SK-N-MC (cell line): ENCODE results near the gene GIPC3.

Source experiments
- EZH2 ChIP-seq: fragments of 200-600 bp; sonication (generic); IDR thresholded peaks from one replicate; pipeline ENCODE4 v1.6.1; 2017; ENCODE audit warnings: antibody characterized with exemption
- POLR2AphosphoS5 ChIP-seq: IDR thresholded peaks from 2 replicates; pipeline ENCODE4 v1.6.1; 2012; ENCODE audit warnings: mild to moderate bottlenecking, low read depth, low read length, borderline replicate concordance

DNA sequence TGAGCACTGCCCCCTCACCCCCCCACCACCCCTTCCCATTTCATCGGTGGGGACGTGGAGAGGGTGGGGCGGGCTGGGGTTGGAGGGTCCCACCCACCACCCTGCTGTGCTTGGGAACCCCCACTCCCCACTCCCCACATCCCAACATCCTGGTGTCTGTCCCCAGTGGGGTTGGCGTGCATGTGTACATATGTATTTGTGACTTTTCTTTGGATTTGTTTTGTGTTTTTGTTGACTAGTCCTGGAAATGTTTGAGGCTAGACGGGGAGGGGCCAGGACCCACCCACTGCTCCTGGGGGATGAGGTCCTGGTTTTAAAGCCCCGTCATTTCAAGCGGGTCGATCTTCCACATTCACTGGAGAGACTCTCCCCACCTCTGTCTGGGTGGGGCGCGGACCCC lies 49.3 kb upstream of the GIPC3 start:
- no peak for TF ChIP-seq EZH2
- TF ChIP-seq POLR2AphosphoS5, result no peak
